OCI-LY7 (cell line): Measurements from ENCODE around the gene MORN1. TPM values are rescaled to one million over a fixed set of nuclear protein-coding genes. Genes with fewer than 3 reads are reported as not detected.
"Not testable (repeated sequence)": the region's sequence is repeated elsewhere in the genome, so short reads cannot be mapped to it uniquely, and the experiment has no call there.

ENCODE experiments used
- BruUV-seq: library from RNA; stranded (reverse); fragments of 400-500 nt; replicated peaks from 2 replicates; lab custom pipeline; 2021; lab: Mats Ljungman, UMichigan
- CTCF ChIA-PET: fragments of 300-600 bp; sonication (Branson Sonifier 250); formaldehyde crosslinking; loops from one replicate; lab custom pipeline; 2022; ENCODE audit warnings: antibody characterized with exemption; ENCODE audit not compliant: unreplicated experiment; lab: Charles Lee
- POLR2A ChIA-PET: fragments of 300-600 bp; sonication (Branson Sonifier 250); formaldehyde crosslinking; loops from one replicate; lab custom pipeline; 2022; ENCODE audit warnings: antibody characterized with exemption; lab: Charles Lee
- DNase-seq: peaks from one replicate; pipeline ENCODE4 v3.0.0-alpha.2; 2015; ENCODE audit warnings: low spot score
- H2AFZ ChIP-seq: fragments of 200-600 bp; sonication (generic), shearing (Covaris generic); 2 replicates; pipeline ENCODE4 v1.6.1; 2014; ENCODE audit warnings: mild to moderate bottlenecking, antibody characterized with exemption, low read length, moderate library complexity
- H3K27ac ChIP-seq: fragments of 200-600 bp; sonication (generic); 2 replicates; pipeline ENCODE4 v1.5.1; 2014; ENCODE audit warnings: mixed run types, low read depth, mild to moderate bottlenecking, moderate library complexity, low read length, inconsistent platforms; ENCODE audit not compliant: poor library complexity, severe bottlenecking
- H3K36me3 ChIP-seq: fragments of 200-600 bp; sonication (generic); 2 replicates; pipeline ENCODE4 v1.6.1; 2014; ENCODE audit warnings: mild to moderate bottlenecking, antibody characterized with exemption, low read length, moderate library complexity, mixed read lengths; ENCODE audit not compliant: insufficient read depth
- H3K4me1 ChIP-seq: fragments of 200-600 bp; sonication (generic); 2 replicates; pipeline ENCODE4 v1.5.1; 2014; ENCODE audit warnings: mild to moderate bottlenecking, low read length; ENCODE audit not compliant: insufficient read depth, poor library complexity, severe bottlenecking
- H3K4me2 ChIP-seq: fragments of 200-600 bp; sonication (generic); 2 replicates; pipeline ENCODE4 v1.6.1; 2014; ENCODE audit warnings: mild to moderate bottlenecking, low read length
- H3K4me3 ChIP-seq: fragments of 200-600 bp; sonication (generic); 2 replicates; pipeline ENCODE4 v1.5.1; 2014; ENCODE audit warnings: mild to moderate bottlenecking, low read depth, low read length; ENCODE audit not compliant: poor library complexity, severe bottlenecking
- H3K79me2 ChIP-seq: fragments of 200-600 bp; sonication (generic); 2 replicates; pipeline ENCODE4 v1.6.1; 2016; ENCODE audit warnings: low read depth, mild to moderate bottlenecking, low read length, moderate library complexity, mixed read lengths; ENCODE audit not compliant: insufficient read depth
- H3K9me2 ChIP-seq: fragments of 200-600 bp; sonication (generic); 2 replicates; pipeline ENCODE4 v1.6.1; 2016; ENCODE audit warnings: mild to moderate bottlenecking, low read length, mixed read lengths; ENCODE audit not compliant: insufficient read depth
- H3K9me3 ChIP-seq: fragments of 200-600 bp; sonication (generic); 2 replicates; pipeline ENCODE4 v1.6.1; 2014; ENCODE audit warnings: mild to moderate bottlenecking, mixed run types, low read length, mixed read lengths
- H4K20me1 ChIP-seq: fragments of 200-600 bp; sonication (generic); 2 replicates; pipeline ENCODE4 v1.6.1; 2014; ENCODE audit warnings: mild to moderate bottlenecking, antibody characterized with exemption, low read length, moderate library complexity, mixed read lengths; ENCODE audit not compliant: insufficient read depth
- EZH2phosphoT487 ChIP-seq: fragments of 200-600 bp; sonication (generic); IDR thresholded peaks from 2 replicates; pipeline ENCODE4 v1.6.1; 2018; ENCODE audit warnings: low read depth, borderline replicate concordance, mild to moderate bottlenecking, mixed run types, antibody characterized with exemption, low read length, moderate library complexity, mixed read lengths
- intact Hi-C: fragments of 100-400 bp; cut with micrococcal nuclease; formaldehyde crosslinking; loops from one replicate; pipeline ENCODE4 v1.10.0; 2022; ENCODE audit not compliant: unreplicated experiment
- total RNA-seq, 2 experiments: library from RNA; depleted of rRNA in 1 of 2; stranded (reverse); fragments of >200 nt in 1 of 2; shearing (Covaris generic) in 1 of 2; gene quantifications; 2 replicates each; pipeline ENCODE4 v1.2.3, GENCODE V29; 2014 to 2022
- TF ChIP-seq, protein P1 (sequence below): fragments of 200-600 bp; sonication (generic); conservative IDR thresholded peaks from 2 replicates; pipeline ENCODE4 v1.5.1; 2014; ENCODE audit warnings: mild to moderate bottlenecking, antibody characterized with exemption, low read length, moderate library complexity, mixed read lengths

MORN1 gene
- total RNA-seq, 2 experiments from 2014 or later, result 13.1 to 29.7 TPM

DNA sequence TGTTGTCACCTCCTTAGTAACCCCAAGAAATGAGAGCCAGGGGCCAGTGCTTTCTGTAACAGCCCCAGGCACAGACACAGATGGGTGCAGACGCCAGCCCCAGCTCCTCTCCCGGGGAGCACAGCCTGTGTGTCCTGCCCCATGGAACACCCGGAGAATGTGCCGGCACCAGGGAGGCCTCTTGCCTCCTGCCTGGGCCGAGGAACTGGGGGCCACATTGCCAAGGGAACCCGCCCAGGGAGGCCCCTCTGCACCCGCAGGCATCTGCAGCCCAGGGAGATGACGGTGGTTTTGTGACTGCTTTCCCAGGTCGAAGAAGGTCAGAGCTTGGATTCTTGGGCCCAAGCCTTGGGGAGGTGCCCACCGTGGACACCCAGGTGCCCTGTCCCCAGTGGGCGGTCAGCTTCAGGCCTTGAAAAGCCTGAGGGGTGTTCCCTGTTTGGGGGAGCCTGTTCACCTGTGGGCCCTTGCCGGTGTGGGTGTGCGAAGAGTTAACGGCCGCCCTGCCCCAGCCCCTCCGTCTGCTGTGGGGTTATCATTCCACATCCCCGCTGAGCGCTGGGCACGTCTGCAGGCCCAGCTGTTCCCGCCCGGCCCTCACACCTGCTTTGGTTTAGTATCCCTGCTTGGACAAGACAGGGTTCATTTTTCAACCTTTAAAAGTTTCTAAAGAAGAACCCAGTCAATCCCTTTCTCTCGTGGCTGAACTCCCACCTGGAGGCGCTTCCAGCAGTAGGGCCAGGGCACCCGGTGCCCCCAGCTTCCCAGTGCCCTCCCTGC, 62.5 kb downstream of the MORN1 start:
- Histone ChIP-seq H3K27ac (no peak overlapping the region), H3K4me2 (no peak overlapping the region), H3K9me2 (no peaks in the 10 kb centered on the region), H3K79me2 (no peaks in the 10 kb centered on the region), H3K4me1 (no peaks in the 10 kb centered on the region), H4K20me1 (no peaks in the 10 kb centered on the region), H3K36me3 (no peaks in the 10 kb centered on the region), H3K4me3 (no peak overlapping the region), H3K9me3 (no peaks in the 10 kb centered on the region), H2AFZ (no peak overlapping the region)
- ChIA-PET CTCF (no interaction called here), POLR2A (no interaction called here)
- no TSS peak for BruUV-seq
- TF ChIP-seq, protein P1, sequence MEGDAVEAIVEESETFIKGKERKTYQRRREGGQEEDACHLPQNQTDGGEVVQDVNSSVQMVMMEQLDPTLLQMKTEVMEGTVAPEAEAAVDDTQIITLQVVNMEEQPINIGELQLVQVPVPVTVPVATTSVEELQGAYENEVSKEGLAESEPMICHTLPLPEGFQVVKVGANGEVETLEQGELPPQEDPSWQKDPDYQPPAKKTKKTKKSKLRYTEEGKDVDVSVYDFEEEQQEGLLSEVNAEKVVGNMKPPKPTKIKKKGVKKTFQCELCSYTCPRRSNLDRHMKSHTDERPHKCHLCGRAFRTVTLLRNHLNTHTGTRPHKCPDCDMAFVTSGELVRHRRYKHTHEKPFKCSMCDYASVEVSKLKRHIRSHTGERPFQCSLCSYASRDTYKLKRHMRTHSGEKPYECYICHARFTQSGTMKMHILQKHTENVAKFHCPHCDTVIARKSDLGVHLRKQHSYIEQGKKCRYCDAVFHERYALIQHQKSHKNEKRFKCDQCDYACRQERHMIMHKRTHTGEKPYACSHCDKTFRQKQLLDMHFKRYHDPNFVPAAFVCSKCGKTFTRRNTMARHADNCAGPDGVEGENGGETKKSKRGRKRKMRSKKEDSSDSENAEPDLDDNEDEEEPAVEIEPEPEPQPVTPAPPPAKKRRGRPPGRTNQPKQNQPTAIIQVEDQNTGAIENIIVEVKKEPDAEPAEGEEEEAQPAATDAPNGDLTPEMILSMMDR, result no peak
- no peak for TF ChIP-seq EZH2phosphoT487
- intact Hi-C loops, result no loop called here
- DNase-seq, result no peak

- Histone ChIP-seq H3K36me3 (no peaks in the 10 kb centered on the region), H3K9me3 (no peaks in the 10 kb centered on the region), H3K4me3 (no peak overlapping the region), H3K9me2 (no peaks in the 10 kb centered on the region), H3K79me2 (no peaks in the 10 kb centered on the region), H2AFZ (no peak overlapping the region), H4K20me1 (no peaks in the 10 kb centered on the region), H3K27ac (no peak overlapping the region), H3K4me2 (no peak overlapping the region), H3K4me1 (no peaks in the 10 kb centered on the region)
- ChIA-PET CTCF (no interaction called here), POLR2A (no interaction called here)
- BruUV-seq, result no TSS peak
- no peak for DNase-seq
- TF ChIP-seq EZH2phosphoT487, result no peak
- TF ChIP-seq, protein P1, result no peak
- intact Hi-C loops, result no loop called here
Measured at GRCh38 chr1:2327841-2328240, 63.5 kb downstream of the MORN1 start.

GRCh38 chr1:2327162-2327561, 64.2 kb downstream of the MORN1 start:
- H3K4me1 ChIP-seq, DNase-seq, H4K20me1 ChIP-seq, H3K4me3 ChIP-seq, H3K9me3 ChIP-seq, H2AFZ ChIP-seq, CTCF ChIA-PET, H3K4me2 ChIP-seq, BruUV-seq, H3K79me2 ChIP-seq, intact Hi-C loops, H3K9me2 ChIP-seq, POLR2A ChIA-PET, H3K36me3 ChIP-seq, H3K27ac ChIP-seq: not testable (repeated sequence)
